Esophagus muscularis mucosa (tissue), 4 donors: Measurements from ENCODE around the gene NTRK2. TPM values are rescaled to one million over a fixed set of nuclear protein-coding genes. Genes with fewer than 3 reads are reported as not detected.

Experiments
- DNase-seq: peaks from one replicate; pipeline ENCODE4 v3.0.0-alpha.2; 2017; ENCODE audit errors: extremely low spot score
- H3K27ac ChIP-seq, 4 donors: fragments of 200-600 bp; sonication (generic); replicated peaks in 1 of 4; 1 replicate in 3 of 4; 2 replicates in 1 of 4; pipeline ENCODE4 v1.5.1; 2016 to 2019; ENCODE audit warnings: mild to moderate bottlenecking in 1 of 4
- H3K27me3 ChIP-seq, 4 donors: fragments of 200-600 bp; sonication (generic); one replicate each; pipeline versions ENCODE4 v1.5.1 to v1.6.0; 2016 to 2019
- H3K36me3 ChIP-seq, 4 donors: fragments of 200-600 bp; sonication (generic); one replicate each; pipeline ENCODE4 v1.5.1; 2016 to 2019
- H3K4me1 ChIP-seq, 4 donors: fragments of 200-600 bp; sonication (generic); one replicate each; pipeline ENCODE4 v1.5.1; 2016 to 2019
- H3K4me3 ChIP-seq, 4 donors: fragments of 200-600 bp; sonication (generic); 1 replicate in 2 of 4; 2 replicates in 2 of 4; pipeline ENCODE4 v1.5.1; 2016 to 2019; ENCODE audit warnings: mild to moderate bottlenecking in 4 of 4, moderate library complexity in 1 of 4
- H3K9me3 ChIP-seq, 4 donors: fragments of 200-600 bp; sonication (generic); 1 replicate in 3 of 4; 2 replicates in 1 of 4; pipeline ENCODE4 v1.5.1; 2016 to 2019
- EP300 ChIP-seq: sonication (generic); formaldehyde crosslinking; IDR thresholded peaks from one replicate; pipeline ENCODE4 v1.6.1; 2017; ENCODE audit warnings: antibody characterized with exemption
- POLR2A ChIP-seq: fragments of 450-650 bp; IDR thresholded peaks from one replicate; pipeline ENCODE4 v1.6.1; 2017; ENCODE audit warnings: antibody characterized with exemption, moderate library complexity, mild to moderate bottlenecking, low read depth
- POLR2AphosphoS5 ChIP-seq, 2 donors: sonication (generic); formaldehyde crosslinking; IDR thresholded peaks; one replicate each; pipeline ENCODE4 v1.6.1; 2017; ENCODE audit warnings: antibody characterized with exemption in 2 of 2
- WGBS: methylation state at CpG from one replicate; pipeline ENCODE4 v1.1.5; 2018; 5-methylcytosine and 5-hydroxymethylcytosine counted together
- intact Hi-C: fragments of 100-400 bp; cut with DNase I; formaldehyde crosslinking; loops from one replicate; pipeline ENCODE4 v1.15.1; 2023
- total RNA-seq, 4 donors: library from RNA; depleted of rRNA; stranded (reverse); fragments of >200 nt; gene quantifications; one replicate each; pipeline versions ENCODE4 v1.1.0 to v1.2.1, GENCODE V29; 2016
- TF ChIP-seq, protein P1 (sequence below), 3 experiments: fragments of 200-600 bp in 2 of 3; fragments of 450-650 bp in 1 of 3; sonication (generic) in 2 of 3; IDR thresholded peaks; one replicate each; pipeline ENCODE4 v1.5.1; 2017 to 2019; ENCODE audit warnings: antibody characterized with exemption in 3 of 3, mild to moderate bottlenecking in 2 of 3, moderate library complexity in 1 of 3

The NTRK2 gene
- total RNA-seq, 4 donors from 2014 or later: 1.2 to 6.3 (median 5.5) TPM

DNA sequence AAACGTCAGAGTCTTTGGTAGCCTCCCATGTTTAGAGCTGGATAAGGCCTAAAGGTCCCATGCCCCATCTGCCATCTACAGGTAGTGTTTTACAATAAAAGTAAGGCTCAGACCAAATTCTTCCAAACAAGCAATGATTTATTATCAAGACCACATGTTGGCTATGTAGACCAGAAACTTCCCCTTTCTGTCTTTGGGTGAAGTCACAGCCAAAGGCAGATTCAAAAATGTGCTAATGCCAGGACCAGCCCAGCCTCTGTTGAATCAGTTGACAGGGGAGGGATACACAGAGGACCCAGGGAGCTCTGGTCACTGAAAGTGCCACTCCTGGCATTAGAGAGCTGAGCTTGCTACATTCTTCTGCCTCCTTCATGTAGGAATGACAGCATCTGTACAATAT lies 360.8 kb downstream of the NTRK2 start:
- H3K27me3 ChIP-seq: peaks cover 0 to 6% (median 0%) of the 10 kb centered on the region in 4 donors
- WGBS: 43% methylated on average over 1 of the region's 1 CpG
- no peak for TF ChIP-seq POLR2A
- TF ChIP-seq POLR2AphosphoS5 (IDR thresholded peaks at IDR 0.05): no peak
- TF ChIP-seq EP300: no peak
- TF ChIP-seq, protein P1, sequence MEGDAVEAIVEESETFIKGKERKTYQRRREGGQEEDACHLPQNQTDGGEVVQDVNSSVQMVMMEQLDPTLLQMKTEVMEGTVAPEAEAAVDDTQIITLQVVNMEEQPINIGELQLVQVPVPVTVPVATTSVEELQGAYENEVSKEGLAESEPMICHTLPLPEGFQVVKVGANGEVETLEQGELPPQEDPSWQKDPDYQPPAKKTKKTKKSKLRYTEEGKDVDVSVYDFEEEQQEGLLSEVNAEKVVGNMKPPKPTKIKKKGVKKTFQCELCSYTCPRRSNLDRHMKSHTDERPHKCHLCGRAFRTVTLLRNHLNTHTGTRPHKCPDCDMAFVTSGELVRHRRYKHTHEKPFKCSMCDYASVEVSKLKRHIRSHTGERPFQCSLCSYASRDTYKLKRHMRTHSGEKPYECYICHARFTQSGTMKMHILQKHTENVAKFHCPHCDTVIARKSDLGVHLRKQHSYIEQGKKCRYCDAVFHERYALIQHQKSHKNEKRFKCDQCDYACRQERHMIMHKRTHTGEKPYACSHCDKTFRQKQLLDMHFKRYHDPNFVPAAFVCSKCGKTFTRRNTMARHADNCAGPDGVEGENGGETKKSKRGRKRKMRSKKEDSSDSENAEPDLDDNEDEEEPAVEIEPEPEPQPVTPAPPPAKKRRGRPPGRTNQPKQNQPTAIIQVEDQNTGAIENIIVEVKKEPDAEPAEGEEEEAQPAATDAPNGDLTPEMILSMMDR (IDR thresholded peaks at IDR 0.05): no peak
- H3K36me3 ChIP-seq: no peaks in the 10 kb centered on the region
- DNase-seq: no peak
- no peaks in the 10 kb centered on the region for H3K4me1 ChIP-seq
- H3K9me3 ChIP-seq: peaks cover 0 to 5% (median 1%) of the 10 kb centered on the region in 4 donors
- intact Hi-C loops: no loop called here
- no peak overlapping the region for H3K4me3 ChIP-seq
- H3K27ac ChIP-seq: no peak overlapping the region

DNA sequence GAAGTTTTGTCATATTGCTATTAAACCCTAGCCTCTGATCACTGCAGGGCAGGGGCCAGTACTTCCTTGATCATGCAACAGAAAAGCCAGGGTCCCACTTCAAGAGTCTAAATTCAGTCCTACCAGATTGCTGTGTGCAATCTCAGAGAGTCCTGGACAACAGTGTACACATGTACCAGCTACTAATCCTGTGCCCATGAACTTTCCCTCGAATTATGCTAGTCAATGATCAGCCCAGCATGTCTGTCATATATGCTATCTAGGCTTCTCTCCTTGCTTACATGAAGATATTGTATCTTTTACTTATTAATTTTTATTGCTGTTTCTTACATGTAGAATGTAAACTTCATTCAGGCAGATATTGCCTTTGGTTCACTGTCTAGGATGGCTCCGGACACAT lies 367.0 kb downstream of the NTRK2 start:
- H3K4me3 ChIP-seq: no peak overlapping the region
- H3K36me3 ChIP-seq: no peaks in the 10 kb centered on the region
- peaks cover 0 to 35% (median 0%) of the 10 kb centered on the region in 4 donors for H3K27me3 ChIP-seq
- H3K27ac ChIP-seq: no peak overlapping the region
- TF ChIP-seq POLR2A: no peak
- no peak for TF ChIP-seq POLR2AphosphoS5 (IDR thresholded peaks at IDR 0.05)
- intact Hi-C loops: no loop called here
- WGBS: 100% methylated on average over 1 of the region's 2 CpGs
- H3K9me3 ChIP-seq: peaks cover 0 to 5% (median 1%) of the 10 kb centered on the region in 4 donors
- peaks cover 0 to 5% (median 2%) of the 10 kb centered on the region in 4 donors for H3K4me1 ChIP-seq
- DNase-seq: peak; percentile 53

DNA sequence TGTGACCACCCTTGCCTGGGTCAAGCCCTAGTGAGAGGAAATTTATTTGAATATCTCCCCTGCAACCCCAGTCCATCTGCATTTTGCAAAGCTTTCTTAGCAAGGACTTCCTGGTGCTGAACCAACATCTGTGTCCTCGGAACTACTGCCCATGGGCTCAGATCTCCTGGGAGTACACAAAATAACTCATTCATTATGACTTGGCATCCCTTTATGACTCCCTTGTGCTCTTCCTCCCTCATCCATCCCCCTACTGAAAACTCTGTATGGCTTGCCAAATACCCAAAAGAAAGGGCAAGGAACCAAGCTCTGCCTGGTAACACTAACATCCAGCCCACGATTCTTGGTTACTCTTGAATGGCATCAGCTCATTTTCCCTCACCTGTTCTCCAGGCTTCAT lies 368.5 kb downstream of the NTRK2 start:
- Histone ChIP-seq H3K36me3 (no peaks in the 10 kb centered on the region), H3K4me3 (no peak overlapping the region), H3K9me3 (no peaks in the 10 kb centered on the region), H3K4me1 (peaks cover 0 to 5% (median 2%) of the 10 kb centered on the region in 4 donors), H3K27ac (no peak overlapping the region), H3K27me3 (peaks cover 0 to 35% (median 0%) of the 10 kb centered on the region in 4 donors)
- 69% methylated on average over 2 of the region's 2 CpGs for WGBS
- TF ChIP-seq POLR2A (no peak), POLR2AphosphoS5 (IDR thresholded peaks at IDR 0.05) (no peak), EP300 (no peak)
- TF ChIP-seq, protein P1 (IDR thresholded peaks at IDR 0.05): no peak
- intact Hi-C loops: no loop called here
- peak; percentile 26 for DNase-seq

DNA sequence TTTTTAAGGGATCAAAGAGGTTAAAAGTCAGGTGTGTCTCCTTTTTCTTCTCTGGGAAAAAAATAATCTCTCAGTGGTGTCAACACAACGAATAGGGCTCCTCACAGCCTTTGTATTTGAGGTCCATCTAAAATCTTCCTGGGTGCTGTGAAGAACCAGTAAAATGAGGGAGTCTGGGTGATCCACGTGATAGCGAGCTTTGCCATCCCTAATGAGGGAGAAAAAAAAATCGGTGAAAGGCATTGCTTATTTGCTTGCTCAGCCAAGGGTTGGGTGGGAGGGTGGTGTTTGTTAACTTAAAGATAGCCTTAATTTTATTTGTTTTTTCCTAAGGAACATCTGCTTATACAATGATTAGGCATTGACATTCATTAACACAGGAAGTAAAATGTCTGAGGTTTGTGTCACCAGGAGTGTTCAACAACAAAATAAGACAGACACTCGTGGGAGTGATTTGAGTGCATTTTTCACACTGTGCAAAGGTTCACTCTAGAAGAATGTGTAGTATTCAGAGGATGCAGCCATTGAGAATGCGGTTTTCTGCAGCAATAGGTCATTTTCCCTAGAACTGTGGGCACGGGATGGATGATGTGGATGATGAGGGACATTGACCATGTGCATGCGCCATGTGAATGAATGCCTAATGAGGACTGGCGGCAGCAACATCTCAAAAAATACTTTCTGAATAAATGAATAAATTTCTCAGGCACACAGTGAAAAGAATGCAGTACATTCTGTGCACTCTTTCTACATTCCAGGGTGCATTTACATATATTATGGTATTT lies 369.5 kb downstream of the NTRK2 start:
- Histone ChIP-seq H3K27me3 (peaks cover 0 to 35% (median 0%) of the 10 kb centered on the region in 4 donors), H3K4me3 (no peak overlapping the region), H3K9me3 (no peaks in the 10 kb centered on the region), H3K4me1 (peaks cover 0 to 5% (median 2%) of the 10 kb centered on the region in 4 donors), H3K36me3 (no peaks in the 10 kb centered on the region), H3K27ac (no peak overlapping the region)
- intact Hi-C loops: no loop called here
- WGBS: 69% methylated on average over 9 of the region's 9 CpGs
- peak; percentile 8 for DNase-seq
- TF ChIP-seq POLR2AphosphoS5 (IDR thresholded peaks at IDR 0.05) (no peak), POLR2A (no peak), EP300 (no peak)
- TF ChIP-seq, protein P1 (IDR thresholded peaks at IDR 0.05): no peak

DNA sequence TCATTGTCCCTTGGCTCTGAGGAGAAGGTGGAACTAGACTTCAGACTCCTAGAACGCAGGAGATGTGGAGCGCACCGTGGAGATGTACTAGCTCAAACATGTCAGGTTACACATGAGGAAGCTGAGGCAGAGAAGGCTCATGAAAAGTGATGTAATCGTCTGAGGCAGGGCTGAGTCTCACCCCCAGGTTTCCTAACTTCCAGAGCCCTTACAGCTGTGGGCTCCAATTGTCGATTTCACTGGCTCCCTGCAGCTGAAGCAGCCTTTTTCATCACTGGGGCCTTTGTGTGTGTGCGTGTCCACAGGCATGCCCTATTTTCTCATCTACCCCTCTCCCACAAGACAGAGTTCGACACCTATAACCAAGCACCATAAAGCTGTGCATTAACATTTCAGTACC lies 370.6 kb downstream of the NTRK2 start:
- WGBS: 81% methylated on average over 7 of the region's 7 CpGs
- peaks cover 0 to 31% (median 0%) of the 10 kb centered on the region in 4 donors for H3K27me3 ChIP-seq
- H3K4me1 ChIP-seq: peaks cover 0 to 5% (median 2%) of the 10 kb centered on the region in 4 donors
- no peak for TF ChIP-seq POLR2AphosphoS5 (IDR thresholded peaks at IDR 0.05)
- no peak for TF ChIP-seq POLR2A
- TF ChIP-seq EP300: no peak
- TF ChIP-seq, protein P1 (IDR thresholded peaks at IDR 0.05): no peak
- H3K9me3 ChIP-seq: no peaks in the 10 kb centered on the region
- no peak overlapping the region for H3K4me3 ChIP-seq
- no peak for DNase-seq
- no peaks in the 10 kb centered on the region for H3K36me3 ChIP-seq
- H3K27ac ChIP-seq: no peak overlapping the region
- intact Hi-C loops: no loop called here
